HG03558 (cell line): ENCODE data around the gene ELAVL2.
"Not testable (repeated sequence)": the region's sequence is repeated elsewhere in the genome, so short reads cannot be mapped to it uniquely, and the experiment has no call there.

Experiments used
- ATAC-seq: cut with Tn5 transposase; IDR thresholded peaks from one replicate; pipeline ENCODE4 v1.9.1; 2021; ENCODE audit warnings: moderate number of reproducible peaks; ENCODE audit not compliant: unreplicated experiment; ENCODE audit errors: extremely low read depth

Gene ELAVL2

GRCh38 chr9:23730364-23730763, 95.7 kb downstream of the ELAVL2 start:
- ATAC-seq: no peak

GRCh38 chr9:23728736-23729135, 97.3 kb downstream of the ELAVL2 start:
- ATAC-seq: no peak

DNA sequence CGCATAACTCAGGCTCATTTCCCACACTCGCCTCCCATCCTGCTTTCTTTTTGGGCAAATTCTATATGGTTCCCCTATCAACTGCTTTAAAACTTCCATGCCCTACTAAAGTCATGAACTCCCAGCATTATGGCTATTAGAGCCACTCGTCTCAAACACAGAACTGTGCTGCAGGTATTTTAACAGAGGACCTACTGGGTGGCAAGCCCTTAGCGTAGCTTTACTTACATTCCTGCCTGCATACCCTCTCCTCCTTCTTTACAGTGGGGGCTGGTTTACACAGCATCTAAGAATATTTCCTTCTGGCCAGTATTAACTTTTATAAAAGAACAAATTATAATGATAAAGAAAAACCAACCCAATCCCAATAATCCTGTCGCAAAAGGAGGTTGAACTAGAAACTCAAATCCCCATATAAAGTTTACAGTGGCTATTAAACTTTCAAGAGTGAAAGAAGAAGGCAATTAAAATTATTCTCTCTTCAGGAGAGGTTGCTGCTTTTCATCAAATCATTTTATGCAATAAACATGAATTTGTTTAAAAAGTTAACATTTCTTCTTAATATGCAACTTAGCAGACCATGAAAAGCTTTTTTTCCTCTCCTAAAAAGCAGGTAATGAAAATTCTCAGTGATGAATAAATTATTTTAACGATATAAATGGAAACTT, 100.6 kb downstream of the ELAVL2 start:
- no peak for ATAC-seq

DNA sequence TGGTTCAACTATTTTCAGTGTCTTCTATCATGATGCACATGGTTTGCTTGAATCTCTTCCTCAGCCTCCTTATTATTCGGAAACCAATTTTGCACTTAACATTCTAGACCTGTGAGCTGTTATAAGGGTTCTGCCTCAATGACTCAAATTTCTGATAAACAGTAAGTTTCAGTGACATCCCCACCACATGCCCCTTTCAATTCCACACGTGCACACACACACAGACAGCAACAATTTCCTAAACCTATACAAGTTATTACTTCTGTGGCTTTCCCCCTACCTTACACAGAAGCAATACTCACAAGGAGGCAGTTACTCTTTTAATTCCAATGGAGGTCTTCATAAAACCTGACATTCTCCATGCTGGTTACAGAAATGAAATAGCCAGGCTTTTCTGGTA, 102.4 kb downstream of the ELAVL2 start:
- no peak for ATAC-seq

DNA sequence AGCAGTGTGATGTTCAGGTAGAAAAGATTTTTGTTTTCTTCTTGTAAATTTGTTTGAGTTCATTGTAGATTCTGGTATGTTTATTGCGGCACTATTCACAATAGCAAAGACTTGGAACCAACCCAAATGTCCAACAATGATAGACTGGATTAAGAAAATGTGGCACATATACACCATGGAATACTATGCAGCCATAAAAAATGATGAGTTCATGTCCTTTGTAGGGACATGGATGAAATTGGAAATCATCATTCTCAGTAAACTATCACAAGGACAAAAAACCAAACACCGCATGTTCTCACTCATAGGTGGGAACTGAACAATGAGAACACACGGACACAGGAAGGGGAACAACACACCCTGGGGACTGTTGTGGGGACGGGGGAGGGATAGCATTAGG, 103.0 kb downstream of the ELAVL2 start:
- not testable (repeated sequence) for ATAC-seq

DNA sequence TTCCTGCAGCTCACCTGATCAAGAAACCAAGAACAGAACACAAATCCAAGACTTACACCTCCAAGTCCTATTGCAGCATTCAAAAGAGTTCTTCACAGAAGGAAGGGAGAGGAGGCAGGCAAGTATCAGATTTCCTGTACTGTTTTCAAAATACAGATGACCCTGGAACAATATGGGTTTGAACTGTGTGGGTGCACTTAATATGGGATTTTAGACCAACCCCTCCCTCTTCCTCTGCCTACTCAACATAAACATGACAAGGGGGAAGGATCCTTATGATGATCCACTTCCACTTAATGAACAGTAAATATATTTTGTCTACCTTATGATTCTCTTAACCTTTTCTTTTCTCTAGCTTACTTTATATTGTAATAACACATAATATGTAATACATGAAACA, 104.6 kb downstream of the ELAVL2 start:
- ATAC-seq: no peak

- ATAC-seq: no peak
Measured at GRCh38 chr9:23717505-23717904, 108.5 kb downstream of the ELAVL2 start.

GRCh38 chr9:23707249-23707648, 118.8 kb downstream of the ELAVL2 start:
- no peak for ATAC-seq

DNA sequence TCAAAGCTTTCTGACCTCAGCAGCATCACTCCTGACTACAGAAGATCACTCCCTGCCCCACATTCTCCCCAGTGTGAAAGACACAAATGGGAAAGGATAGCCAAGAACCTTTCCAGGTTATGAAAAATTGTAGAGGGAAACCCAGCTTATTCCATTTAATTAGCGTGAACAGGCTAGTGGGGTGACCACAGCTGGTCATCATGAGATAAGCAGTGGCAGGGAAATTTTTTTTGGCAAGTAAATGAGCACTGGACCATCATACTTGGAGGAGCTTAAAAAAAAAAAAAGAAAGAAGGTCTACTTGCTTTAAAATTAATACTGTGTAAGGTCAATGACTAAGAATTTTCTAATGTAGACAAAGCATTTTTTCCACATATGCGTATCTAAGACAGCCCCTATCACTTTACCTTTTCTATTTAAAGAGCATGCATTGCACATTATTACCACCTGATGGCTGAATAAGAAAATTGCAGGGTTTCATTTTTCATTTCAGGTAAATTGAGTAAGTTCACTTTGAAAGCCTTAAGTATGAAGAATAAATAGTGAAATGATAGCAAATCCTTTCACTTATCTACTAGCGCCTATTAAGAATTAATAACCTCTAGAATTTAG, 123.6 kb downstream of the ELAVL2 start:
- no peak for ATAC-seq

GRCh38 chr9:23701291-23701690, 124.7 kb downstream of the ELAVL2 start:
- ATAC-seq: no peak

GRCh38 chr9:23700359-23700758, 125.7 kb downstream of the ELAVL2 start:
- ATAC-seq: no peak

DNA sequence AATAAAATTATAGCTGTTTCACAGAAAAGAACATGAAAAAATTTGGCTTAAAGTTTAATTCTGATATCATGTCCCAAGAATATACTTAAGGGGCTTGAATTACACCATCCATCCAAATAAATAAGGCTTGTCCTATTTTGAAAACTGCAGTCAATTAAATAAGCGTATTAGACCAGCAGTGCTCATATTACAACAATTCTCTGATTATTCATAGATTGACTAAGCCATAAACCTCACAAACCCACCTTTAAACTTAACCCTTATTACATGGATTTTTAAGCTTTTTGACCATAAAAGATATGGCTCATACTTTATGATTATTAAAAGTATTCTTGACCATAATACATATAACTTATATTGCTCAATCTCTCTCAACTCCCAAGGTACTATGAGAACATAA, 127.9 kb downstream of the ELAVL2 start:
- no peak for ATAC-seq

DNA sequence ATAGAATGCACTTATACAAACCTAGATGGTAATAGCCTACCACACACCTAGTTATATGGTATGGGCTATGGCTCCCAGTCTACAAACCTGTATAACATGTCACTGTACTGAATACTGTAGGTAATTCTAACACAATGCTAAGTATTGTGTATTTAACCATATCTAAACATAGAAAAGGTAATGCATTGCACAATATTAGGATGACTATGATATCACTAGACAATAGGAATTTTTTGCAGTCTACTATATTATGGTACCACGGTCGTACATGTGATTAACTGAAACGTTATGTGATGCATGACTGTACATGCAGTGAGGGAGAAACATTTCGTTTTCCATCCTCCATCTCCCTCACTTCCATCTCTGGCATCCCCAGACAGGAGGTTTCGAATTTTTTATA, 130.5 kb downstream of the ELAVL2 start:
- ATAC-seq: no peak

DNA sequence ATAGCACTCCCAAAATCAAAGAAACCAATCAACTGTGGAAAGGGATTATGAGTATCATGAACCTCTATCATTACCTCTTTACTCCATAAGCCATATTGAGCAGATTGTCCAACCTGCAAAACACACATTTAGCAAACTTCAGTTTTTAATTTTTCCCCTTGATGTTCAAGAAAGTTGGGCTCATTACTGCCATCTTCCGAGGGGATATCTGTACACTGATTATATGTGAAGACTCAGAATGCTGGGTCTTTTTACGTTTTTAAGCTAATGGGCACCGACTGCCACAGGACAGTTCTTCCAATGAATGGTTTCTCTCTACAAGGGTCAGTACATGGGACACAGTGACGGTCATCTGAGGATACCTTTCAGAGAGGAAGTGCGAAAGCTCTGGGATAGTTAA, 132.7 kb downstream of the ELAVL2 start:
- no peak for ATAC-seq

GRCh38 chr9:23686896-23687295, 139.1 kb downstream of the ELAVL2 start:
- no peak for ATAC-seq

- ATAC-seq: no peak
Measured at GRCh38 chr9:23686257-23686656, 139.8 kb downstream of the ELAVL2 start.

DNA sequence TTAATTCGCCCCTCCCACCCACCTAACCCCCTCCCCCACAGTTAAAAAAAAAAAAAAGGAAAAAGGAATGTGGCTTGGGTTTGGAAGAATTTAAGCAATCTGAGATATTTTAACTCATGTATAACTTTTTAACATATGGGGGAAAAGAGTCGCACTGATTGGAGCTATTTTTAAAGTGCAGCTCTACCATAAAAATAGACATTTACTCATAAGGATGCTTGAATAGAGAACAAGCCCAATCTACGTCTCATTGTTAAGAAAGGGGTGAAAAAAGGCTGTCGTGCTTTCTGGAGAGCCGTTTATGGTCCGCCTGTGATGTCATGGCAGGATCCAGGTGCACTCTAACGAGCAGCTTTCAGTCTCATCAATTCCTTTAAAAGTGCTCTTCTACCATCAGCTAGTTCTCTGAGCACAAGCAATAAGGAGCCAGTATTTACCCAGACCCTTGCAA, 142.4 kb downstream of the ELAVL2 start:
- no peak for ATAC-seq

DNA sequence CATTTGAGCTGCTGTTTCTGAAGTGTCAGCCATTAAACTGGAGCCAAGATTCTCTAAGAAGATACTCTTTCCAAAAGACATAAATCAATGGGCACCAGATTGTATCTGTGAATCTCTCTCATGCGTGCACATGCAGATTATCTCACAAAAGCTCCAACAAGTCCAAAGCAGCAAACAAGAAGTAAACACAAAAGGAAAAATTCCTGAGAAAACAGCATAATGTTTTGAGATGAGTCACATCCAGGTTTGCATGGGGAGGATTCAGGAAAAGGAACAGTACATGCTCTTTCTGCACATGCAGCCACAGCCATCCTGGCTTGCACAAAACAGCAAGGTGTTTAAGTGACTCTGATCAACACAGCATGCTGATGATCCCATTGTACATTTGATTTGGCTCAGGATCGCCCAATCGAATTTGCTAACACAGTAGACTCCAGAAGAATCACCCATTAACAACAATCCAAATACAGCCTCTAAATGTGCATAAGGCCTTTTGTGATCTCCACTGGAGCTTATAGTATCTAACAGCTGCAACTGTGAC, 143.1 kb downstream of the ELAVL2 start:
- no peak for ATAC-seq

GRCh38 chr9:23682352-23682751, 143.7 kb downstream of the ELAVL2 start:
- no peak for ATAC-seq

DNA sequence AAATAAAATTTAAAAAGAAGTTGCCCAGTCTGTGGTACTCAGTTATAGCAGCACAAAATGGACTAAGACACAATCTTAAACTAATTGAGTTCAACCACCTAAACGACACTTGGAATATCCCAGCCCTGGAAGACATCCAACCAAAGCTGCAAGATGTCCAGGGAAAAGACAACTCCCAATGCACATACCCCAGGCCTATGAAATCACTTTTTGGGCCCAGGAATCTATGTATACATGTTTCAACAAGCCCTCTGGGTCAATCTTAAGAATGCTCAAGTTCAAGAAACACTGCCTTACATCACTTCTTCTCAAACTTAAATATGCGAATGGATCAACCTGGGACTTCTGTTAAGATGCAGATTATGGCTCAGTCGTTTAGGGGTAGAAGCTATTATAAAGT, 148.6 kb downstream of the ELAVL2 start:
- no peak for ATAC-seq

DNA sequence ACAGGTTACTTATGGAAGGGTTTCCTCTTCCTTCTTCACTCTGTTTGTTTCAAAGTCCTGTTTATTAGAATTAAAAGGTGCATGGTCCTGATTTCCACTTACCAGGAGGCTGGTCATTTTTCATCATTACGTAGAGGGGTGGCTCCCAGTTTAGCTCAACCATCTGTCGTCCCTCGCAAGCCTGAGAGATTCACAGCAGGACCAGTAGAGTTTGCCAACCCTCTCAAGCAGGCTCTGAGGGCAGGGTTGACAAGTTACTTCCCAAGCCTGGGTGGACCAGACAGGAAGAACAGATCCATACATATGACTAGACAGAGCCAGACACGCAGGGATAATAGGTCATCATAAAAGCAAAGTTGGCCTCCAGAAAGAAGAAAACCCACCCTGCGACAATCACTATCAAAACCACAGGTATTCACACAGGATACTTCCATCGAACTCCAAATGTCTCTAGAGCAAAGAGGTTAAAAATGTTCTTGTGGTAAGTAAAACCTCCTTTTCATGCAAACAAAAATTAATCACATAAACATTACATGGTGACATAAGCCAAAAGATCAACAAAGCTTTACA, 151.9 kb downstream of the ELAVL2 start:
- ATAC-seq: no peak

GRCh38 chr9:23672151-23672550, 153.9 kb downstream of the ELAVL2 start:
- ATAC-seq: no peak
